ENCODE data around the gene ZFP57.

- TF ChIP-seq EZH2 (optimal IDR thresholded peaks at IDR 0.05; ENCODE audit: low read depth, low read length) (no peak), EZH2phosphoT487 (IDR thresholded peaks at IDR 0.05; ENCODE audit: low read length) (no peak)
These were observed 13.7 kb upstream of the ZFP57 start for GRCh38 chr6:29694637-29695036.

Data from MM.1S (cell line).